NOMO-1 treated with dmso at 0.1 percent for 144 hours (cell line): Measurements from ENCODE around the gene HLA-DPA1.
A peak's percentile ranks its signal among the peaks of the same experiment; 100 is the strongest.

Experiments
- DNase-seq: peaks from one replicate; lab custom pipeline; 2025; ENCODE audit not compliant: unreplicated experiment; lab: John Stamatoyannopoulos, UW

The HLA-DPA1 gene

GRCh38 chr6:33088931-33089620, 15.6 kb upstream of the HLA-DPA1 start:
- DNase-seq = no peak

- no peak for DNase-seq
These were observed 14.9 kb upstream of the HLA-DPA1 start for GRCh38 chr6:33088258-33088930.

GRCh38 chr6:33085627-33086026, 12.2 kb upstream of the HLA-DPA1 start:
- DNase-seq = no peak

- DNase-seq = peak; percentile 21
These were observed 9.3 kb upstream of the HLA-DPA1 start for GRCh38 chr6:33082702-33083101.

- DNase-seq = no peak
These were observed 7.8 kb upstream of the HLA-DPA1 start for GRCh38 chr6:33081098-33081824.

GRCh38 chr6:33080127-33081089, 7.0 kb upstream of the HLA-DPA1 start:
- DNase-seq = no peak

GRCh38 chr6:33079580-33079979, 6.1 kb upstream of the HLA-DPA1 start:
- no peak for DNase-seq

- DNase-seq = no peak
These were observed 5.6 kb upstream of the HLA-DPA1 start for GRCh38 chr6:33078919-33079521.

- no peak for DNase-seq
These were observed 5.0 kb upstream of the HLA-DPA1 start for GRCh38 chr6:33078442-33078841.

GRCh38 chr6:33077908-33078307, 4.5 kb upstream of the HLA-DPA1 start:
- no peak for DNase-seq

- no peak for DNase-seq
These were observed 3.0 kb upstream of the HLA-DPA1 start for GRCh38 chr6:33076406-33076934.

- DNase-seq = peak; percentile 54
These were observed 2.3 kb upstream of the HLA-DPA1 start, which contains the start of gene HLA-DPB1 for GRCh38 chr6:33075568-33076405. HLA-DPB1 (plus strand) TSS chr6:33075990; CDS start chr6:33076042, 52 bp downstream.

GRCh38 chr6:33075208-33075567, 1.7 kb upstream of the HLA-DPA1 start:
- DNase-seq = no peak

GRCh38 chr6:33072508-33073100, 845 bp downstream of the HLA-DPA1 start:
- DNase-seq = no peak

- DNase-seq = no peak
These were observed 1.9 kb downstream of the HLA-DPA1 start for GRCh38 chr6:33071569-33071968.

- no peak for DNase-seq
These were observed 2.5 kb downstream of the HLA-DPA1 start for GRCh38 chr6:33070909-33071308.

- no peak for DNase-seq
These were observed 4.3 kb downstream of the HLA-DPA1 start for GRCh38 chr6:33069021-33069738.

GRCh38 chr6:33066917-33067521, 6.4 kb downstream of the HLA-DPA1 start:
- no peak for DNase-seq
